ENCODE results near the gene PKN1. TPM values are rescaled to one million over a fixed set of nuclear protein-coding genes. Genes with fewer than 3 reads are reported as not detected.
"Not testable (repeated sequence)": the region's sequence is repeated elsewhere in the genome, so short reads cannot be mapped to it uniquely, and the experiment has no call there.

PKN1 gene
- total RNA-seq, 1 donor, result 167 TPM

- H3K36me3 ChIP-seq (ENCODE audit: insufficient read depth, low read length), result peaks cover 59% of the 10 kb centered on the region
Measured at GRCh38 chr19:14401468-14402195, 31.5 kb upstream of the PKN1 start.

GRCh38 chr19:14402332-14403144 lies 30.6 kb upstream of the PKN1 start:
- no peak overlapping the region for H2AFZ ChIP-seq (ENCODE audit: low read length)
- no peak for TF ChIP-seq CTCF (IDR thresholded peaks at IDR 0.05; ENCODE audit: extremely low read depth, low read depth, low read length)
- peaks cover 9% of the 10 kb centered on the region for H4K20me1 ChIP-seq (ENCODE audit: insufficient read depth, low read length)
- H3K4me2 ChIP-seq (ENCODE audit: insufficient read depth, low read length), result peak overlapping the region; percentile 13
- no peaks in the 10 kb centered on the region for H3K9me3 ChIP-seq (ENCODE audit: low read depth, low read length)
- H3K27me3 ChIP-seq (ENCODE audit: insufficient read depth, low read length), result no peaks in the 10 kb centered on the region
- peak; percentile 99 for DNase-seq (ENCODE audit: insufficient read length, low spot score, missing footprints)
- H3K27ac ChIP-seq (ENCODE audit: low read depth, low read length), result peak overlapping the region; percentile 71
- no peaks in the 10 kb centered on the region for H3K79me2 ChIP-seq (ENCODE audit: insufficient read depth, low read length)
- peaks cover 68% of the 10 kb centered on the region for H3K36me3 ChIP-seq (ENCODE audit: insufficient read depth, low read length)
- peaks cover 6% of the 10 kb centered on the region for H3K4me1 ChIP-seq (ENCODE audit: insufficient read depth, low read length)
- no peak overlapping the region for H3K4me3 ChIP-seq (ENCODE audit: insufficient read depth, low read length)

More at GRCh38 chr19:14401468-14402195, 31.5 kb upstream of the PKN1 start:
- Histone ChIP-seq H3K27me3 (ENCODE audit: insufficient read depth, low read length) (no peaks in the 10 kb centered on the region), H2AFZ (ENCODE audit: low read length) (no peak overlapping the region), H3K27ac (ENCODE audit: low read depth, low read length) (peak overlapping the region; percentile 58), H3K4me1 (ENCODE audit: insufficient read depth, low read length) (peaks cover 6% of the 10 kb centered on the region), H3K4me3 (ENCODE audit: insufficient read depth, low read length) (no peak overlapping the region), H3K79me2 (ENCODE audit: insufficient read depth, low read length) (no peaks in the 10 kb centered on the region), H4K20me1 (ENCODE audit: insufficient read depth, low read length) (peaks cover 9% of the 10 kb centered on the region), H3K9me3 (ENCODE audit: low read depth, low read length) (no peaks in the 10 kb centered on the region), H3K4me2 (ENCODE audit: insufficient read depth, low read length) (peak overlapping the region; percentile 13)
- no peak for TF ChIP-seq CTCF (IDR thresholded peaks at IDR 0.05; ENCODE audit: extremely low read depth, low read depth, low read length)
- no peak for DNase-seq (ENCODE audit: insufficient read length, low spot score, missing footprints)

GRCh38 chr19:14403145-14403930 lies 29.8 kb upstream of the PKN1 start:
- peaks cover 71% of the 10 kb centered on the region for H3K36me3 ChIP-seq (ENCODE audit: insufficient read depth, low read length)
- H3K4me2 ChIP-seq (ENCODE audit: insufficient read depth, low read length); H2AFZ ChIP-seq (ENCODE audit: low read length); H3K79me2 ChIP-seq (ENCODE audit: insufficient read depth, low read length); H3K27me3 ChIP-seq (ENCODE audit: insufficient read depth, low read length); H3K4me1 ChIP-seq (ENCODE audit: insufficient read depth, low read length); H3K4me3 ChIP-seq (ENCODE audit: insufficient read depth, low read length); H3K27ac ChIP-seq (ENCODE audit: low read depth, low read length); DNase-seq (ENCODE audit: insufficient read length, low spot score, missing footprints); H3K9me3 ChIP-seq (ENCODE audit: low read depth, low read length): not testable (repeated sequence)
- H4K20me1 ChIP-seq (ENCODE audit: insufficient read depth, low read length), result peaks cover 11% of the 10 kb centered on the region

- H3K79me2 ChIP-seq (ENCODE audit: insufficient read depth, low read length), result no peaks in the 10 kb centered on the region
- no peak overlapping the region for H3K4me3 ChIP-seq (ENCODE audit: insufficient read depth, low read length)
- H3K4me2 ChIP-seq (ENCODE audit: insufficient read depth, low read length), result no peak overlapping the region
- no peaks in the 10 kb centered on the region for H3K9me3 ChIP-seq (ENCODE audit: low read depth, low read length)
- no peaks in the 10 kb centered on the region for H3K27me3 ChIP-seq (ENCODE audit: insufficient read depth, low read length)
- peaks cover 81% of the 10 kb centered on the region for H3K36me3 ChIP-seq (ENCODE audit: insufficient read depth, low read length)
- no peak for DNase-seq (ENCODE audit: insufficient read length, low spot score, missing footprints)
- H4K20me1 ChIP-seq (ENCODE audit: insufficient read depth, low read length), result peaks cover 18% of the 10 kb centered on the region
- no peak overlapping the region for H3K27ac ChIP-seq (ENCODE audit: low read depth, low read length)
- no peak overlapping the region for H2AFZ ChIP-seq (ENCODE audit: low read length)
- TF ChIP-seq CTCF (IDR thresholded peaks at IDR 0.05; ENCODE audit: extremely low read depth, low read depth, low read length), result no peak
- H3K4me1 ChIP-seq (ENCODE audit: insufficient read depth, low read length), result peaks cover 6% of the 10 kb centered on the region
Measured at GRCh38 chr19:14404312-14404711, 28.8 kb upstream of the PKN1 start.

All from osteoblast (primary cell).